CD4-positive, alpha-beta T cell (primary cell): ENCODE measurements around the gene TMEM59. TPM values are rescaled to one million over a fixed set of nuclear protein-coding genes. Genes with fewer than 3 reads are reported as not detected.

Experiments
- ATAC-seq: fragments of 200-7000 bp; cut with Tn5 transposase; one replicate; pipeline ENCODE4 v1.10.0; 2022; ENCODE audit warnings: mild to moderate bottlenecking; ENCODE audit not compliant: poor library complexity
- CTCF ChIA-PET: fragments of 350-600 bp; sonication (Branson Sonifier 250); formaldehyde crosslinking; loops from one replicate; lab custom pipeline; 2021; ENCODE audit warnings: antibody characterized with exemption, inconsistent platforms; lab: Charles Lee
- POLR2A ChIA-PET: fragments of 350-600 bp; sonication (Branson Sonifier 250); formaldehyde crosslinking; loops from one replicate; lab custom pipeline; 2021; ENCODE audit warnings: antibody characterized with exemption, inconsistent platforms; lab: Charles Lee
- DNase-seq, 14 experiments: peaks; one replicate each; pipeline ENCODE4 v3.0.0-alpha.2; 2013 to 2020; ENCODE audit warnings: mixed read lengths in 2 of 14
- H3K27ac ChIP-seq, 2 donors: one replicate each; pipeline versions ENCODE4 v1.5.1 to v1.7.0; 2013; ENCODE audit warnings: low read length in 2 of 2, low read depth in 1 of 2, mild to moderate bottlenecking in 1 of 2
- H3K27me3 ChIP-seq, 2 experiments: 1 replicate in 1 of 2; 2 replicates in 1 of 2; pipeline versions ENCODE4 v1.6.1 to v1.7.0; 2013; ENCODE audit warnings: low read length in 2 of 2, control low read depth in 1 of 2, mild to moderate bottlenecking in 1 of 2, moderate library complexity in 1 of 2; ENCODE audit not compliant: insufficient read depth in 2 of 2, control insufficient read depth in 1 of 2
- H3K36me3 ChIP-seq: one replicate; pipeline ENCODE4 v1.6.1; 2013; ENCODE audit warnings: low read length, control low read depth; ENCODE audit not compliant: insufficient read depth
- H3K4me1 ChIP-seq: one replicate; pipeline ENCODE4 v1.6.1; 2013; ENCODE audit warnings: low read length, control low read depth; ENCODE audit not compliant: insufficient read depth
- H3K4me3 ChIP-seq: one replicate; pipeline ENCODE4 v1.5.1; 2013; ENCODE audit warnings: mild to moderate bottlenecking, low read length, moderate library complexity
- H3K9me3 ChIP-seq, 2 experiments: 1 replicate in 1 of 2; 2 replicates in 1 of 2; pipeline versions ENCODE4 v1.6.1 to v1.7.0; 2013; ENCODE audit warnings: low read length in 2 of 2, mild to moderate bottlenecking in 2 of 2, control low read depth in 1 of 2, moderate library complexity in 1 of 2; ENCODE audit not compliant: control insufficient read depth in 1 of 2, insufficient read depth in 1 of 2
- H3K27ac Mint-ChIP-seq: one replicate; pipeline ENCODE4 v1.8.0; 2020; ENCODE audit warnings: mixed read lengths
- H3K27me3 Mint-ChIP-seq: one replicate; pipeline ENCODE4 v1.8.0; 2021; ENCODE audit warnings: mixed read lengths
- H3K36me3 Mint-ChIP-seq: one replicate; pipeline ENCODE4 v1.8.0; 2021; ENCODE audit warnings: low read depth, mixed read lengths
- H3K4me1 Mint-ChIP-seq: one replicate; pipeline ENCODE4 v1.8.0; 2021; ENCODE audit warnings: low read depth, mixed read lengths
- H3K4me3 Mint-ChIP-seq: one replicate; pipeline ENCODE4 v1.8.0; 2020; ENCODE audit warnings: mild to moderate bottlenecking, mixed read lengths
- H3K9me3 Mint-ChIP-seq: one replicate; pipeline ENCODE4 v1.8.0; 2020; ENCODE audit warnings: mixed read lengths
- intact Hi-C, 2 experiments: fragments of 100-400 bp; cut with DNase I in 1 of 2; cut with micrococcal nuclease in 1 of 2; formaldehyde crosslinking; loops; one replicate each; pipeline versions ENCODE4 v1.15.1 to v1.9.0; 2023 to 2025; cut with DNase I, micrococcal nuclease
- microRNA-seq: library from miRNA; unstranded; fragments of <30 nt; microRNA quantifications from one replicate; pipeline ENCODE4 v1.2.0, GENCODE V29; 2021; ENCODE audit warnings: borderline microRNAs expressed, borderline replicate concordance
- total RNA-seq, 174 experiments: library from RNA in 2 of 174; stranded (reverse) in 2 of 174; gene quantifications; one replicate each; pipeline ENCODE4 v1.2.3 and lab custom pipeline; 2021 to 2026
- TF ChIP-seq, protein P1 (sequence below): fragments of 200-600 bp; IDR thresholded peaks from one replicate; pipeline ENCODE4 v1.8.0; 2022; ENCODE audit warnings: antibody characterized with exemption, mild to moderate bottlenecking

The TMEM59 gene
- total RNA-seq, 2 experiments from 2014 or later: 128 TPM

DNA sequence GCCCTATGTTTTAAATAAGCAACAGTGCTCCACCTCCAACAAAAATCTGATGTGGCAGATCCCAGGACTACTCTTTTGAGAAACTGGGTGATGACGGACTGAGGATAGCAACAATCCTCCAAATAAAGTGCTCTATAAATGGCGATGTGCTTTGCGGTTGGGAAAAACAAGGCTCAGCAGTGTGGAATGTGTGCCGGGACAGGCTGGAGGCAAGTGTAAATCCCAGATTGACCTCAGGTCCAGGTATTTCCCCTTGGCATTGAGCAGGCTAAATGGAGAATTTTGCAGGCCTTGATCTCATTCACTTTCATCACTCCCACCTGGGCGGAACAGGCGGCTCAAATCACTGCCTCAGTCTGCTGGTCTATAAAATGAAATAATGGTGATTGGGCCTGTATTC is 71.8 kb downstream of the TMEM59 start:
- peaks cover 6% of the 10 kb centered on the region for H3K4me1 ChIP-seq
- ATAC-seq: no peak
- H3K27ac ChIP-seq: no peak overlapping the region
- no peaks in the 10 kb centered on the region for H3K36me3 Mint-ChIP-seq
- no peak overlapping the region for H3K4me3 Mint-ChIP-seq
- POLR2A ChIA-PET: no interaction called here
- CTCF ChIA-PET: no interaction called here
- TF ChIP-seq, protein P1, sequence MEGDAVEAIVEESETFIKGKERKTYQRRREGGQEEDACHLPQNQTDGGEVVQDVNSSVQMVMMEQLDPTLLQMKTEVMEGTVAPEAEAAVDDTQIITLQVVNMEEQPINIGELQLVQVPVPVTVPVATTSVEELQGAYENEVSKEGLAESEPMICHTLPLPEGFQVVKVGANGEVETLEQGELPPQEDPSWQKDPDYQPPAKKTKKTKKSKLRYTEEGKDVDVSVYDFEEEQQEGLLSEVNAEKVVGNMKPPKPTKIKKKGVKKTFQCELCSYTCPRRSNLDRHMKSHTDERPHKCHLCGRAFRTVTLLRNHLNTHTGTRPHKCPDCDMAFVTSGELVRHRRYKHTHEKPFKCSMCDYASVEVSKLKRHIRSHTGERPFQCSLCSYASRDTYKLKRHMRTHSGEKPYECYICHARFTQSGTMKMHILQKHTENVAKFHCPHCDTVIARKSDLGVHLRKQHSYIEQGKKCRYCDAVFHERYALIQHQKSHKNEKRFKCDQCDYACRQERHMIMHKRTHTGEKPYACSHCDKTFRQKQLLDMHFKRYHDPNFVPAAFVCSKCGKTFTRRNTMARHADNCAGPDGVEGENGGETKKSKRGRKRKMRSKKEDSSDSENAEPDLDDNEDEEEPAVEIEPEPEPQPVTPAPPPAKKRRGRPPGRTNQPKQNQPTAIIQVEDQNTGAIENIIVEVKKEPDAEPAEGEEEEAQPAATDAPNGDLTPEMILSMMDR: no peak
- no peaks in the 10 kb centered on the region for H3K36me3 ChIP-seq
- H3K27me3 Mint-ChIP-seq: no peaks in the 10 kb centered on the region
- no peak overlapping the region for H3K27ac Mint-ChIP-seq
- H3K4me1 Mint-ChIP-seq: peaks cover 21% of the 10 kb centered on the region
- no peak for DNase-seq
- no peak overlapping the region for H3K4me3 ChIP-seq
- no peaks in the 10 kb centered on the region for H3K9me3 ChIP-seq
- intact Hi-C loops: no loop called here
- no peaks in the 10 kb centered on the region for H3K9me3 Mint-ChIP-seq
- H3K27me3 ChIP-seq: no peaks in the 10 kb centered on the region

DNA sequence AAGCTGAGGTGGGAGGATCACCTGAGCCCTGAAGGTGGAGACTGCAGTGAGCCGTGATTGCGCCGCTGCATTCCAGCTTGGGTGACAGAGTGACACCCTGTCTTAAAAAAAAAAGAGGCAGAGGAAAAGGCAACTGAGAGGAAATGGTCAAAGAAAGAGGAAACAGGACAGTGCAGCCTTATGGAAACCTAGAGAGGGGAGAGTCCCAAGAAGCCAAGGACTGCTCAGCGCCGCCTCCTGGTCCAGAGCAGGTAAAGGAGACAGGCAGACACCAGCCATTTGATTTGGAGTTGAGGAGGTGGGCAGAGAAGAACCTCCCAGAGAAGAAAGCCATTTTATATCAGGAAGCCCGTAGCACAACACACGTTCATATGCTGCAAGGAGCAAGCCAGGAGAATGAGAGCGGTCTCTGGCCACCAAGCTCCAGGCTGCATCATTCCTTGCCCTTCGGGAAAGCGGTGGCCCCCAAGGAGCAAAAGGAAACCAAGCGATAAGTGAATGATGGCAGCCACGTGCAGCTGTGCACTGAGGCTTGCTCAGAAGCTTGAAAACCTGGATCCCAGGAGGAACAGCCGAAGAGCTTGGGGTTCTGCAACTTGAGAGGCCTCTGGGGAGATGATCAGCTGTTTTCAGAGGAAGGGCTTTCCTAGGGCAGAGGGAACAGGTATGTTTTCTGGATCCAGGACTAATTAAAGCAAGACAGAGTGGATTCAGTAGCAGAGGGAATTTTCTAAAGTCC is 73.1 kb downstream of the TMEM59 start:
- CTCF ChIA-PET: interaction anchor here (1.2 kb wide), 1 partner anchor 21 kb away, joined by 4 read pairs; no protein-coding TSS in a partner anchor
- no peak for DNase-seq
- Mint-ChIP-seq H3K4me1 (peaks cover 10% of the 10 kb centered on the region), H3K36me3 (no peaks in the 10 kb centered on the region), H3K9me3 (no peaks in the 10 kb centered on the region), H3K4me3 (no peak overlapping the region), H3K27ac (no peak overlapping the region), H3K27me3 (no peaks in the 10 kb centered on the region)
- intact Hi-C loops: no loop called here
- Histone ChIP-seq H3K9me3 (no peaks in the 10 kb centered on the region), H3K27ac (no peak overlapping the region), H3K27me3 (no peaks in the 10 kb centered on the region), H3K4me3 (no peak overlapping the region), H3K36me3 (no peaks in the 10 kb centered on the region), H3K4me1 (peaks cover 4% of the 10 kb centered on the region)
- TF ChIP-seq, protein P1: no peak
- POLR2A ChIA-PET: no interaction called here
- ATAC-seq: no peak

Small RNA genes lying within 50 kb of the gene (microRNA-seq; reads per million reads assigned to microRNA genes)
- gene MIR4781: 5.1 reads per million, percentile 26 among the genes with 10 or more reads in this experiment

Other genes starting within 250 kb of the TMEM59 start
- gene NDC1, start 214.9 kb downstream of the TMEM59 start, total RNA-seq: 1 to 10 TPM; 5.4 to 8.1 TPM
- gene YIPF1, start 163.4 kb downstream of the TMEM59 start, total RNA-seq: 1 to 10 TPM; 4.3 to 5.5 TPM
- not detected for gene DIO1, start 159.0 kb downstream of the TMEM59 start, total RNA-seq
- 10 to 100 TPM; 12.7 to 13.9 TPM for gene IFT25, start 107.5 kb downstream of the TMEM59 start, total RNA-seq
- 1 to 10 TPM; 3.9 to 5.0 TPM for gene LRRC42, start 106.9 kb downstream of the TMEM59 start, total RNA-seq
- not detected for gene LDLRAD1, start 35.0 kb downstream of the TMEM59 start, total RNA-seq
- gene TCEANC2, start 404 bp upstream of the TMEM59 start, total RNA-seq: 1 to 10 TPM; 2.3 to 2.7 TPM
- not detected for gene CDCP2, start 99.8 kb upstream of the TMEM59 start, total RNA-seq
- gene CYB5RL, start 146.8 kb upstream of the TMEM59 start, total RNA-seq: 1 to 10 TPM; 2.0 to 2.1 TPM
- 10 to 100 TPM; 24.0 to 24.4 TPM for gene MRPL37, start 147.0 kb upstream of the TMEM59 start, total RNA-seq